NCI-H226 (cell line): ENCODE measurements around the gene HIPK3.

Source experiments
- DNase-seq: peaks from one replicate; pipeline ENCODE4 v3.0.0-alpha.2; 2015

The HIPK3 gene

DNA sequence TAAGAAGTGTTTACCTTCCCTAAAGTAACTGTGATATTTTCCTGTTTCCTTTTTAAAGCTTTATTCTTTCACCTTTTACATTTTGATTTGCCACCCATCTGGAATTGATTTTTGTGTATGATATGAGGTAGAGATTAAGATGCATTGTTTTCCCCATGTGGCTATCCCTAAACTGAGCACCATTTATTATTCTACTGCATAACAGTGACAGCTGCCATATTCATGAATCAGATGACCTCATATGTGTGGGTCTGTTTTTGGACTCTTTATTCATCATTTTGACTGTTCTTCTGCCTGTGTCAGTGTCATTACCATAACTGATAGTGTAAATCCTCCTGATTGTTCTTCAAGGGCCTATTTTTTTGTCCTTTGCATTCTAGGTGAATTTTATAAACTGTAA lies 50.8 kb downstream of the HIPK3 start:
- no peak for DNase-seq

DNA sequence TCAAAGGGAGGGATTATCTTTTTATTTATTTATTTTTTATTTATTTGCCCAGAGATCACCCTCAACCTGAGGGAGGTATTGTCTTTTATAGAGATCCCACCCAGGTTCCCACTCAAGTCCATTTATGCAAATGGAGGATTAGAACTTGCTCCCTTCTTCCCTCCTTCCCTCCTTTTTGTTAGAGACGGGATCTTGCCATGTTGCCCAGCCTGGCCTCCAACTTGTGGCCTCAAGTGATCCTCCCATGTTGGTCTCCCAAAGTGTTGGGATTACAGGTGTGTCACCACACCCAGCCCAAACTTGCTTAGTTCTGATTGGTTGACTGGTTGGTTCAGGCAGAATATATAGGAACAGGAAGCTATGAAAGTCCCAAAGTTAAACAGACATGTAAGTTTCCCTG lies 51.9 kb downstream of the HIPK3 start:
- DNase-seq, result no peak

DNA sequence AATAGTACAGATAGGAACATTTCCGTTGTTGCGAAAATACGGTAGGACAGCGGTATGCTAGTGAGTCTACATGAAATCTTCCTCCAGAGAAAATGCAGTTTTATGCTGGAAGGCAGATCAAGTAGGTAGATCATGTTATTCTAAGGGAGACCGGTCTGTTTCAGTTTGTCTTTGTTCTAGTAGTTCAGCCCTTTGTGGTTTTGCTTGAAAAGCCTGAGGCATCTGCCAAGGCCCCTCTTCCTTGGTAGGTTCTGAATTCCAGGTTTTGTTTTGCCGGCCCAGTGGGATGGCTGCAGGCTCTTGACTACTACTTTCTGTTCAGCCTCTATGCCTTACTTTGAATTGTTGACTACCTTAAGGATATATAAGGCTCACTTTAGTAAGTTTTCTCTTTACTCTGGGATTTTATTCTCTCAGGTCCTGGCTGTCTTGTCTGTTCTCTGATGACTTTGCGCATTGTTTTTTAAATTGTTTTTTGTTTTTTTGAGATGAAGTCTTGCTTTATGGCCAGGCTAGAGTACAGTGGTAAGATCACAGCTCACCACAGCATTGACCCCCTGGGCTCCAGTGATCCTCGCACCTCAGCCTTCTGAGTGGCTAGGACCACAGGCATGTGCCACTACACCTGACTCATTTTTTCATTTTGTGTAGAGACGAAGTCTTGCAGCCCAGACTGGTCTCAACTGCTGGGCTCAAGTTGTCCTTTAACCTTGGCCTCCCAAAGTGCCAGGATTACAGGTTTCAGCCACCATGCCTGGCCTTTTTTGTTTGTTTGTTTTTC lies 53.7 kb downstream of the HIPK3 start:
- peak; percentile 78 for DNase-seq

DNA sequence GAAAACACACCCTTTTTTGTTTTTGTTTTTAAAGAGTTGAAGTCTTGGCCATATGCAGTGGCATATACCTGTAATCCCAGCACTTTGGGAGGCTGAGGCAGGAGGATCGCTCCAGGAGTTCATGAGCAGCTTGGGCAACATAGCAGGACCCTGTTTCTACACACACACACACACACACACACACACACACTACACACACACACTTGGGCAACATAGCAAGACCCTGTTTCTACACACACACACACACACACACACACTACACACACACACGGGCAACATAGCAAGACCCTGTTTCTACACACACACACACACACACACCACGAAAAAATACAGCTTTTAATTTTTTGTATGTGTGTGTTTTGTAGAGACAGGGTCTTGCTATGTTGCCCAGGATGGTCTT lies 54.5 kb downstream of the HIPK3 start:
- DNase-seq, result no peak

DNA sequence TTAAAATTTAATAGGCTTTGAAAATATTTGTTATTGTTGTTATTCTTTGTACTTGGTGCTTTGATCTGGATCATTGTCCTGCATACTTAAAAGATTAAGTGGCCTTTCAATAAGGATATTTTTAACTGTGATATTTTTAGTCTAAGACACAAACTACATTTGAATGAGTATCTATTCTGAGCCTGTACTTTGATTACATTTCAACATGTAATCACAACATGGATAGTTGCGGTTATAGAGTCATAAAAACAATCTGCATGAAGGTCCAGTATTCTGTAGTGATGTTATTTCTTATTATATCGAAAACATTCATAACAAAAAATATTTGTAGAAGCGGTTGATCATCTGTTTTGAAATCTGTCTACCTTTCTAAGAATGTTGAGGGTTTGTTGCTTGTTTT lies 58.6 kb downstream of the HIPK3 start:
- no peak for DNase-seq

DNA sequence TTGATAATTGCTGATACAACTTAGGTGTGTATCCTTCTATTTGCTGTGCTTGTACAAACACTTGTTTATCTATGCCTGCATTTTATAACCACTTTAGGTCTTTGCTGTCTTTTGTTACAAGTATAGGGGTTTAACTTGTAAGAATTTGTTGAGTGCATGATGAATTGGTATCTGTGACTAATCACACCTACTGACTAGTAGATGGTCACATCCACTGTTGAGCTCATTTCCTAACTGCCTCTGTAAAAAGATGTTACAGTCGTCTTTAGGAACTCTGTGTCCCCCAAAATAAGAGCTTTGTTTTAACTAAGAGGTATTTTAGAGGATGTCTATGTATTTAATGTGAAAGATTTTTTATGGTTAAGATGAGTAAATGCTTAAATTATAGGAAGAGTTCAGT lies 60.5 kb downstream of the HIPK3 start:
- no peak for DNase-seq

DNA sequence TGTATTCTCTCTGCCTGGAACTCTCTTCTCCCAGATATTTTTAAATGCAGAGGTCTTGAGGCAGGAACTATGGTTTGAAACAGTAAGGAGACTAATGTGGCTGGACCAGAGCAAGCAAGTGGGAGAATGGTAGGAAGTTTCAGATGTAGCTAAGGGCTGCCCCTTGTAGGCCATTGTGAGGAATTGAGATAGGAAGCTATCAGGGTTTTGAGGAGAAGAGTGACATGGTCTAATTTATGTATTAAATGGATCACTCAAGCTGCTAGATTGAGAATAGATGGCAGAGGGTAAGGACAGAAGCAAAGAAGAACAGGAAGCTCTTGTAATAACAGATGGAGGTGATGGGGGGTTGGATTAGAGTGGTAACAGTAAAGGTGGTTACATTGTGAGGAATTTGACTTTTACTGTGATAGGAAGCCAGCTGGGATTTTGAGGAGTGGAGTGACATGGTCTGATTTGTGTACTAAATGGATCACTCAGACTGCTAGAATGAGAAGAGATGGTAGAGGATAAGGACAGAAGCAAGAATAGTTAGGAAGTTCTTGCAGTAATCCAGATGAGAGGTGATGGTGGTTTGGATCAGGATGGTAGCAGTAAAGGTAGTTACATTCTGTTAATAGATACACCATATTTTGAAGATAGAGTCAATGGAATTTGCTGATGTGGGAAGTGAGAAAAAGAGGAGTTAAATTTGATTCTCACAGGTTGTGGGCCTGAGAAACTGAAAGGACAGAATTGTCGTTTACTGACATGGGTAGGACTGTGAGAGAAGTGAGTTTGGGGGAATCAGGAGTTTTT lies 63.0 kb downstream of the HIPK3 start:
- DNase-seq, result no peak

DNA sequence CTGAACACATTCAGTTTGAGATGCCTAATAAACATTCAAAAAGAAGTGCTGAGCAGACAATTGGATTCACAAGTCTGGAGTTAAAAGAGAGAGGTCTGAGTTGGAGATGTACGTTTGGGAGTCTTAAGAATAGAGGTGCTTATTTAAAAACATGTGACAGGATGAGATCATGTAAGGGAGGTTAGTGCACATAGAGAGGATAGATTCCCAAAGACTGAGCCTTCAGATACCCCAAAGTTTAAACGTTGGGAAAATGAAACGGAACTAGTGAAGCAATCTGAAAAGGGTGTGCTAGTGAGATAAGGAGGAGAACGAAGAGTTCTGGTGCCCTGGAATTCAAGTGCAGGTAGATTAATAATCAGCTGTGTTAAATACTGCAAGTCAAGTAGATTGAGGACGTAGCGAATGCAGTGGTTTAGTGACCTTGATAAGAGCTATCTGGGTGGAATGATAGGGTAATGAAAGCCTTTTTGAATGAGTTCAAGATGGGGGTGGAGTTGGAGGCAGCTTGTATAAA lies 63.7 kb downstream of the HIPK3 start:
- peak; percentile 90 for DNase-seq

DNA sequence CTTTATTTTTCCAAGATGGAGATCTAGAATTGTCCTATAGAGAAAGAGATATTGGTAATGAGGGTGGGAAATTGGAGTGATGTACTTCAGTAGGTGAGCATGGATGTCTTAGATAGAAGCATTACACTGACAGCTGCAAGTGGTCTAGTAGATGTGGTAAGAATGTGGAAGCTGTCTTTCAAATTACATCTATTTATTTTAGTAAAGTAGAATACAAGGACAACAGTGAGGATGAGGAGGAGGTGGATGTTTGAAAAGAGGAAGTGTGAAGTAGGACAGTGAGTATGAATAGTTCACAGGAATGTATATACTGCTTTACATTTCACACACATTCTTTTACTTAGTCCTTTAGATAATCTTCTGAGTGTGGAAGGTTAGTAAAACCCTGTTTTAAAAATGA lies 64.2 kb downstream of the HIPK3 start:
- no peak for DNase-seq

DNA sequence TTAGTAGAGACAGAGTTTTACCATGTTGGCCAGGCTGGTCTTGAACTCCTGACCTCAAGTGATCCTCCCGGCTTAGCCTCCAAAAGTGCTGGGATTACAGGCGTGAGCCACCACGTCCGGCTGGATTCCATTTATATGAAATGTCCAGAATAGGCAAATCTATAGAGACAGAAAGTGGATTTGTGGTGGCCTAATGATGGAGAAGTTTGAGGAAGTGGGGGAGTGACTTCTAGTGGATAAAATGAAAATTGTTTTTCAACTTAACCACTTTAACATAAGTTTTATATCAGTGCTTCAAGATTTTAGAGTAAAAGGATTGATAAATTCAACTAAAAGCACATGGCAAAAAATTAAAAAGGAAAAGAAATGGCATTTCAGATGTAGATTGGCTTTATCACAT lies 66.2 kb downstream of the HIPK3 start:
- no peak for DNase-seq

DNA sequence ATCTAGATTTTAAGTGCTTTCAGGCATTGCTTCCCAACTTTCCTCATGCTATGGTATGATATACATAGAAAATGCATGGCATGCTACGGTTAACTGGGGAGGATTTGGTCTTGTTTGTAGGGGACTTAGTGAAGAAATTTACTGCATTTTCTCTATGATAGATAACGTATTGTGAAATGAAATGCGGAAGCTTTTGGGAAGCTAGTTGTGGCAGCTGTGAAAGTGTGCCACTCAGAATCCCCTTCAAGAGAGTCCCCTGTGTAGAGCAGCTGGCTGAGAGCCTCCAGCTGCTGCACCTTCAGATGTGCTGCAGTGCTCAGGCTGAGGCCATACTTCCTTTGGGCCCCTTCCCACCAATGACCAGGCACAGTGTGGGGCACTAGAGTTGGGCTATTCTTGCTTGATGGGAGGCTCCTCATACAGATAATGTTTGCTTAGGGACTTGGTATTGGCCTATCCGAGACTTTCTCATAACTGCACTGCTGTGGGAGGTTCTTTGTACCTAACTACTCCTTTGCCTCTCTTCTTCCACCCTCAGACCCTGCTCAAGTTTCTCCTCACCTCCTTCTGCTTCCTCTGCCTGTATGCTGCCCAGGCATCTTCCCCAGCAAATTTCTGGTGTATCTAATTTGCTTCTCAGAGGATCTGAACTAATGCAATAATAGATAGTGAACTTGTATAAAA lies 67.3 kb downstream of the HIPK3 start:
- DNase-seq, result no peak

DNA sequence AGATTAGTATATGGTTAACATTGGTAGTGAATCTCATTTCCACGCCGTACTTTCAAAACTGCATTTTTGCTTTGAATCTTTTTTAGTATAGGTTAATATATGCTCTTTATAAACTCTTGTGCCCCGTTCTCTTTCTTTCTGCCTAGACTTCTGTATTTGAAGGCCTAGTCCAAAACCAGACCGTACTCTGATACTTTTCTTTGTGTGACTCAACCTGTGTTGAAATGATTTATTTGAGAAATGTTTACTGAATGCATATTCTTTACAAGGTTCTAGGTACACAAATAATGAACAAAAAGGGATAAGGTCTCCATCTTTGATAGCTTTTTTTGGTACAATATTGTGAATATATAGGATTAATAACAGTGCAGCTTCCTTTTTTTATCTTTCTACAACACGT lies 68.3 kb downstream of the HIPK3 start:
- no peak for DNase-seq

DNA sequence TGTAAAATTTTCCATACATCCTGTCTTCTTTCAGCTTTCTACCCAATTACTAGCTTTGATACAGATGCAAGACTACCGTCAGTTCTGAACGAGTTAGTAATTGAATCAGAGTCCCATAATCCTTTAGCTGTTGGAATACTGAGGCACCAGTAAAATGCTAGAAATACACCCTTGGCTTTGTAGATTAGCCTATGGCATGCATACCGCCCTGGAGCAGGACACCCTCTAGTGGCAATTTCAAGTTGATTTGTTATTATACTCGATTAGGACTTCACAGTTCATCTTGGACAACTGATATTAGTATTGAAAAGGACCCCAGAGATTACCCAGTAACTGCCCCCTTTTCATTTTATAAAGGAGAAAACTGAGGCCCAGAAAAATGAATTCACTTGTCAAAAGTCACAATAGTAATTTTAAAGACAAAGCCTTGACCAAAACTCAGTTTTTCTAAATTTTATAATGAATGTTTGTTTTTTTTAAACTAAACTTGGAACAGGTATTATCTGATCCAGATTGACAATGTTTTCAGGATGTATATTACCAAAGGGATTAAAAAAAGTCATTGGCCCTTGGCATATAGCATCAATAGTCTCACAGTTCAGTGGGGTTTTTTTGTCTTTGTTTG lies 72.6 kb downstream of the HIPK3 start:
- peak; percentile 25 for DNase-seq

DNA sequence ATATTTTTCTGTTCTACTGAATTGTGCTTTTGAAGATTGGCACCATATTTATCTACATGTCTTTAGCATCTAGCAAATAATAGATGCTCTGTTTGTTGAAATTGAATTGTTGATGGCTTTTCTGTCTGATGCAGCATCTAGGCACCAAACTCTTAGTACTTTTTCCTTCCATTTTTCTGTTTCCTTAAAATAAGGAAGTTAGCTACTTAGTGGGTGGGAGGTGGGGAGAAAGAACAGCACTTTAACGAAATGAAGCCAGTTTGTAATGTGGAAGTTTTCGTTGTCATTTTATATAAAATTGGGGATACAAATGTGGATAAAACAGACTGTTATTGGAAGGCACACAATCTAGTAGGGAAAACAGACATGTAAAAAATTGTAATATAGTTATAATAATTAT lies 76.6 kb downstream of the HIPK3 start:
- DNase-seq, result no peak

DNA sequence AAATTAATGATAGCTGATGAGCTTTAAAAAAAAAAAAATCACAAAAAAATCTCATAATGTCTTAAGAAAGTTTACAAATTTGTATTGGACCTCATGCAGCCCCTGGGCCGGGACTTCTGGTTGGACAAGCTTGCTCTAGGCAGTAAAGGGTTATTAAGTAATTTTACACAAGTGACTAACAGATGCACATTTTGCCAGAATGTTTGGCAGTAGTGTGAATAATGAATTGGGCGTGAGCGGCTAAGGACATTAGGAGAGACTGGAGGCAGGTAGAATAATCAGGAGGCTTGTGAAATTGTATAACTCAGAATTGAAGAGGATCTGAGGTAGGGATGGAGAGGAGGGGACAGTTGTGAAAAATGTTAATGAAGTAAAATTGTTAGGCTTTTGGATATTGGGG lies 77.4 kb downstream of the HIPK3 start:
- no peak for DNase-seq

DNA sequence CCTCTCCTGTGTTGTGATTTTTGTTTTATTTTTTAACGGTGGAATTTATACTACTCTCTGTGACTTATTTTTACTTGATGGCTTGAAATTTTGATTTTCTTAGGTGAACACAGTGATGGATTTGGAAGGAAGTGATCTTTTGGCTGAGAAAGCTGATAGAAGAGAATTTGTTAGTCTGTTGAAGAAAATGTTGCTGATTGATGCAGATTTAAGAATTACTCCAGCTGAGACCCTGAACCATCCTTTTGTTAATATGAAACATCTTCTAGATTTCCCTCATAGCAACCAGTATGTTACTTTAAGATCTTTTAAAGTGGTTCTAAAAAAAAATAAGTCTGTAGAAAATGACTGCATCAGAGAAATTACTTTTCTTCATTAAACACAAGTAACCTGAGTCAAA lies 82.1 kb downstream of the HIPK3 start:
- DNase-seq, result no peak

DNA sequence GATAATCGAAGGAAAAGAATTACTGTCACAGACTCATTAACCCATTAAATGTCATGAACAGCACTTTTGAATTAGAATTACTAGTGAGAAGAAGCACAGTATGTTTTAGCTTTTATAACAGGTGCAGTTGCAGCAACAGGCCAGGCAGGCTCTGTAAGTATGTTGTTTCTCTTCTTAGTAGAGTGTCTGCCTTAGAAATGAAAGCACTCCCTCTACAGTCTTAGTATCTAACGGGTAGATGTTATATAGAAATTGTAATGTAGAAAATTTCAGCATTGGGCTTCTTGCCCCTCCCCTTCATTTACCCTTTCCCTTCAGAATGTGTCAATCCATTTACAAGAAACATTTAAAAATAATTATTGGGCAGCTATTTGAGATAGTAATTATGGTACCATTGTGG lies 87.4 kb downstream of the HIPK3 start:
- DNase-seq, result no peak

DNA sequence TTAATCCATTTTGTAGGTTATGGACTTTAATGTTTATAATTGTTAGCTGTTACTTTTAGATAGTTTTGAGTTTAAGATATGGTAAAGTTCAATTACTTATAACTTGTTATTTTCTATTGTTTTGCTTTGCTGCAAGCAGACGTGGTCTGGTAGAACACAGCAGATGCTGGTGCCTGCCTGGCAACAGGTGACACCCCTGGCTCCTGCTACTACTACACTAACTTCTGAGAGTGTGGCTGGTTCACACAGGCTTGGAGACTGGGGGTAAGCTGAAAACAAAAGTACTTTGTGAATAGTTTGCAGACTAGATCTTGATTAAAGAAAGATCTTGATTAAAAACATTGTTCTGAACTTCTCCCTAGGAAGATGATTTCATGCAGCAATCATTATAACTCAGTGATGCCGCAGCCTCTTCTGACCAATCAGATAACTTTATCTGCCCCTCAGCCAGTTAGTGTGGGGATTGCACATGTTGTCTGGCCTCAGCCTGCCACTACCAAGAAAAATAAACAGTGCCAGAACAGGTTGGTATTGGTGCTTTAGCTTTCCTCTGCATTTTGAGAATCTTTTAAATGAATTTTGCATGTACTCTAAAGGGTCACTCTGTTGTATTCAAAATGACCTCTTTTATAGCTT lies 90.4 kb downstream of the HIPK3 start:
- DNase-seq, result no peak

DNA sequence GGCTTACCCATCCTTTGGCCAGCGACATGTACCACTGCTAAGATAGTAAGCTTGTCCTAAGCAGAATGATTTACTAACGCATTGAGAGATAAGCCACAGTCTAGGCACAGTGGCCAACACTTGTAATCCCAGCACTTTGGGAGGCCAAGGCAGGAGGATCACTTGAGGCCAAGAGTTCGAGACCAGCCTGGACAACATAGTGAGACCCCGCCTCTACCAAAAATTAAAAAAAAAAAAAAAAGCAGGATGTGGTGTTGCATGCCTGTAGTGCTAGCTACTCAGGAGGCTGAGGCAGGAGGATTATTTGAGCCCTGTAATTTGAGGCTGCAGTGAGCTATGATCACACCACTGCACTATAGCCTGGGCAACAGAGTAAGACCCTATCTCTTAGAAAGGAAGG lies 93.1 kb downstream of the HIPK3 start:
- no peak for DNase-seq

DNA sequence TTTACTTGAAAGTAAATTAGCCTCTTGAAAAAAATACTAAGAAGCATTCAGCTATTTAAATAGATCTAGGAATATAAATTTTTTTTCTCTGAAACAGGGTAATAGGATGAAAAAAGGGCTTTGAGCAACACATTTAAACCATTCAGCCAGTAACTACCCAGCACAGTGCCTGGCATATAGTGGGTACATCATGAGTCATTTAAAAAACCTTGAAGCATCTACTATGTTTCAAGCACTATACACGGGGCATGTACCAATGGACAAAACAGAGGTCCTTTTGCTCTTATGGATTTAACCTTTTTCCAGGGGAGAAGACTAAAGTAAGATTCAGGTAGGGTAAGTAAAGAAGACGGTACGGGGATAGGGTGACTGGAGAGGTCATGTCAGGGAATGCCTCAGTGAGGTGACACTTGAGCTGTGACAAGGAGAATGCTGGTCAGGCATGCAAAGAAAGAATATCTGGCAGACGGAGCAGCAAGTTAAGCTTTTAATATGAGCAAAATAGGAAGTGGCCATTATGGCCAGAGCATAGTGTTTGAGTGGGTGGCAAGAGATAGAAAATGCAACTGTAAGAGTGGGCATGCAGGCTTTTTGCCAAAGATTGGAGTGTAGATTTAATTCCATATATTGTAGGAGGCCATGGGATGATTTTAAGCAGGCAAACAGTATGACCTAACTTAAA lies 101.1 kb downstream of the HIPK3 start:
- no peak for DNase-seq

DNA sequence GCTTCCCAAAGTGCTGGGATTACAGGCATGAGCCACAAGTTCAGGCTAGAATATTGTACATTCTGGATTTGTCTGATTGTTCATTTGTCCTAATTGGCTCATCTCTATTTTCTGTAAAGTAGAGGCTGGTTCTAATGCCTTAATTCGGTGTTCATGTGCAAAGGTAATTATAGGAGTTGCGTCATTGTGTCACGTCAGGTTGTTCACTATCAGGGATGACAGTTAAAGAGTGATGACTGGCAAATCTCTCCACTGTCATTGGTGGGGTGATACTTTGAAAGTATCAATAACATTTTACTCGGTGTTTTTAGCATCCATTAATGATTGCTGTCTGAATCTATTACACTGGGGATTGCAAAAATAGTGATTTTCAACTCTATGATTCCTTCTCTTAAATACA lies 103.5 kb downstream of the HIPK3 start:
- DNase-seq, result no peak
